HFFc6 (cell line): ENCODE results near the gene ARHGAP11A. TPM values are rescaled to one million over a fixed set of nuclear protein-coding genes. Genes with fewer than 3 reads are reported as not detected.

Source experiments
- DNase-seq: peaks from one replicate; pipeline ENCODE4 v3.0.0-alpha.2; 2018
- H3K27ac Mint-ChIP-seq: 2 replicates; pipeline ENCODE4 v1.8.0; 2020; ENCODE audit warnings: mild to moderate bottlenecking, mixed read lengths
- H3K27me3 Mint-ChIP-seq: 2 replicates; pipeline ENCODE4 v1.8.0; 2021; ENCODE audit warnings: mild to moderate bottlenecking, moderate library complexity, mixed read lengths; ENCODE audit not compliant: insufficient read depth
- H3K36me3 Mint-ChIP-seq: 2 replicates; pipeline ENCODE4 v1.8.0; 2021; ENCODE audit warnings: low read depth, mixed read lengths
- H3K4me1 Mint-ChIP-seq: 2 replicates; pipeline ENCODE4 v1.8.0; 2020; ENCODE audit warnings: low read depth, mixed read lengths
- H3K4me3 Mint-ChIP-seq: 2 replicates; pipeline ENCODE4 v1.8.0; 2020; ENCODE audit warnings: mild to moderate bottlenecking, moderate library complexity, mixed read lengths
- H3K9me3 Mint-ChIP-seq: 2 replicates; pipeline ENCODE4 v1.8.0; 2020; ENCODE audit warnings: mild to moderate bottlenecking, mixed read lengths
- total RNA-seq, 6 experiments: library from RNA; stranded (reverse); fragmentation: NEBNext Ultra II Directional; extraction: Animal tissue kit (Norgen Biotek cat#: 25700); gene quantifications; 2 replicates in 1 of 6; 3 replicates in 5 of 6; pipeline ENCODE4 v1.2.3, GENCODE V29; 2021
- TF ChIP-seq, protein P1 (sequence below): fragments of 200-600 bp; sonication (generic); IDR thresholded peaks from 2 replicates; pipeline ENCODE4 v1.5.0; 2021; ENCODE audit warnings: antibody characterized with exemption, mild to moderate bottlenecking

The ARHGAP11A gene
- total RNA-seq, 6 experiments from 2014 or later, result 24.9 to 95.0 (median 74.6) TPM

DNA sequence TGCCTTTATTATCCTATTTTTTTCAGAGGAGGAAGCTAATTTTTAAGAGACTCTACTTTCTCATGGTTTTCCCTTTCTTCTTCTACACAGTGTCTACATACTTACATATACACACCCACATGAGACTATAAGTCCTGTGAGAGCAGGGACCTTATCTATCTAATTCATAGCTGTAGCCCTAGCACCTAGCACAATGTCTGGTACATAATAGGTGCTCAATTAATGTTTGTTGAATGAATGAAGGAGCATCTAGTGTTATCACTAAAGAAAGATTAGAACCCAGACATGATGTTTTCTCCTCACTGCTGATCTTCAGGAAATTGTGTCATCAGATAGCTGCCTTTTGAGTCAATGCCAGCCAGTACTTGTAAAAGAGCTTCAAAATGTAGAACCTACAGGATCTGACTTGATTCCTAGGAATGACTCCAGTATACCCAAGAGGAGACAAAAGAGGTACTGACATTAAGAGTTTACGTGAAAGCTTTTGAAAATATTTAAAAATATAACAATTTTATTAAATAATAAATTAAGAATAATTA is 28.7 kb downstream of the ARHGAP11A start:
- Mint-ChIP-seq H3K9me3 (no peaks in the 10 kb centered on the region), H3K27me3 (peaks cover 2% of the 10 kb centered on the region; the same call in 1 of the 2 replicates), H3K4me3 (no peak overlapping the region), H3K4me1 (peaks cover 43% of the 10 kb centered on the region), H3K36me3 (peaks cover 17% of the 10 kb centered on the region), H3K27ac (peak overlapping the region; percentile 34)
- peak; percentile 41 for DNase-seq
- TF ChIP-seq, protein P1, sequence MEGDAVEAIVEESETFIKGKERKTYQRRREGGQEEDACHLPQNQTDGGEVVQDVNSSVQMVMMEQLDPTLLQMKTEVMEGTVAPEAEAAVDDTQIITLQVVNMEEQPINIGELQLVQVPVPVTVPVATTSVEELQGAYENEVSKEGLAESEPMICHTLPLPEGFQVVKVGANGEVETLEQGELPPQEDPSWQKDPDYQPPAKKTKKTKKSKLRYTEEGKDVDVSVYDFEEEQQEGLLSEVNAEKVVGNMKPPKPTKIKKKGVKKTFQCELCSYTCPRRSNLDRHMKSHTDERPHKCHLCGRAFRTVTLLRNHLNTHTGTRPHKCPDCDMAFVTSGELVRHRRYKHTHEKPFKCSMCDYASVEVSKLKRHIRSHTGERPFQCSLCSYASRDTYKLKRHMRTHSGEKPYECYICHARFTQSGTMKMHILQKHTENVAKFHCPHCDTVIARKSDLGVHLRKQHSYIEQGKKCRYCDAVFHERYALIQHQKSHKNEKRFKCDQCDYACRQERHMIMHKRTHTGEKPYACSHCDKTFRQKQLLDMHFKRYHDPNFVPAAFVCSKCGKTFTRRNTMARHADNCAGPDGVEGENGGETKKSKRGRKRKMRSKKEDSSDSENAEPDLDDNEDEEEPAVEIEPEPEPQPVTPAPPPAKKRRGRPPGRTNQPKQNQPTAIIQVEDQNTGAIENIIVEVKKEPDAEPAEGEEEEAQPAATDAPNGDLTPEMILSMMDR, result no peak

DNA sequence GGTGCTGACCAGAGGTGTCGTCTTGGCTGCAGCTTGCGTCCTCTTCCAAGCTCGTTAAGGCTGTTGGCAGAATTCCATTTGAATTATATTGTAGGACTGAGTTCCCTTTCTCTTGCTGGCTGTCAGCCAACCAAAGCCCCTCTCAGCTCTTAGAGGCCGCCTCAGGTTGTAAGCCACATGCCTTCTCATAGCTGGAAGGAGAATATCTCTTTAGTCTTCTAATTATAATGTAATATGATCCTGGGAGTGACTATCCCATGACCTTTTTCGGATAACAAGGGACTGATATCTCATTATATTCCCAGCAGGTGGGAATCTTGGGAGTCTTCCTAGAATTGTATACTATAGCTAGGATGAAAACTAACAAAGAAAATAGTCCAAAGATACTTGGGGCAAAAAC is 31.0 kb downstream of the ARHGAP11A start:
- TF ChIP-seq, protein P1, result no peak
- no peak for DNase-seq
- Mint-ChIP-seq H3K4me3 (no peak overlapping the region), H3K36me3 (peaks cover 4% of the 10 kb centered on the region; the same call in 1 of the 2 replicates), H3K4me1 (peaks cover 43% of the 10 kb centered on the region), H3K27me3 (peaks cover 2% of the 10 kb centered on the region; the same call in 1 of the 2 replicates), H3K27ac (no peak overlapping the region), H3K9me3 (no peaks in the 10 kb centered on the region)

DNA sequence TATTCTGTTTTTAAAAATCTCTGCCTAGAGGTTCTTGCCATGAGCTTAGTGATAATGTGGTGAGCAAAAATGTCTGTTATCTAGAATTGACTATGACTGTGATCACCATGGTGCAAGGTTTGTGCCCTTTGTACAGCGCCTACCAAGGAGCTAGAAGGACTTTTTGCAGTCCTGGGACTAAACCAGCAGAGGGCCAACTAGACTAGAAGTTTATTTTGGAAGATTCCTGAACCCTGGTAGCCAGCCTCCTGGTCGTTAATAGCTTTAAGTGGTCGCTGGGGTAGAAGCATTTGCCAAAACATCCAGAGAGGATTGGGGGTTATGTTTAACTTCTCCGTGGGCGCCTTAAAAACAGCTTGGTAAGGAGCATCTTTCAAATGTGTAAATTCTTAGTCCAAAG is 34.0 kb downstream of the ARHGAP11A start:
- H3K4me3 Mint-ChIP-seq, result no peak overlapping the region
- TF ChIP-seq, protein P1, result peak; percentile 74
- H3K36me3 Mint-ChIP-seq, result peaks cover 5% of the 10 kb centered on the region; the same call in 1 of the 2 replicates
- H3K9me3 Mint-ChIP-seq, result no peaks in the 10 kb centered on the region
- H3K4me1 Mint-ChIP-seq, result peaks cover 36% of the 10 kb centered on the region
- no peak overlapping the region; the same call in 1 of the 2 replicates for H3K27ac Mint-ChIP-seq
- no peaks in the 10 kb centered on the region; the same call in 1 of the 2 replicates for H3K27me3 Mint-ChIP-seq
- peak; percentile 32 for DNase-seq

DNA sequence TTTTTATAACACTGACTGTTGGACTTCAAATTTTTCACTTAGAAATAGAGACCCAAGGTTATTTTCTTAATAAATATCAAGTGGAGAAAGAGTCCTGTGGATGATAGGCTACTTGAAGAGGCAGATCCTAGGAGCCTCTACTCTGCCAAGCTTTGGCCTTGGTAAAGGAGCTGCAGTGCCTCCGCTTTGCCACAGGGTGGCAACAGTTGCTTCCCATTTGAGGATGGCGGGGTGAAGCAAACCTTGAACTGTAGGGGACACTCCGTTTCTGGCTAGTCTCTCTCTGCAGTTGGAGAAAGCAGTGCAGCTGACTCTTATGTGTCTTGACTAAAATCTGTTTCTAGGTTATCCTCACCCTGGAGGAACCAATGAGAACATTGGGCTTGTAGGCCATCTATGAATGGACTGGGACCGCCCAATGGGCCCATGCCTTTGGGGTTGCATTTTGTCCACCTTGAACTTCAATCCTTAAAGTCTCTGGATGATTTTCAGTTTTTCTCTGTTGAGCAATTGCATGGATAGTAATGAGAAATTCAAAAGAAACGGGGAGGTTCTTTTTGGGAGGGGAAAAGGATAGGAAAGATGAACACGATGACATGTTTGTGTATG is 36.0 kb downstream of the ARHGAP11A start:
- no peaks in the 10 kb centered on the region for H3K9me3 Mint-ChIP-seq
- peak overlapping the region; percentile 51 for H3K27ac Mint-ChIP-seq

DNA sequence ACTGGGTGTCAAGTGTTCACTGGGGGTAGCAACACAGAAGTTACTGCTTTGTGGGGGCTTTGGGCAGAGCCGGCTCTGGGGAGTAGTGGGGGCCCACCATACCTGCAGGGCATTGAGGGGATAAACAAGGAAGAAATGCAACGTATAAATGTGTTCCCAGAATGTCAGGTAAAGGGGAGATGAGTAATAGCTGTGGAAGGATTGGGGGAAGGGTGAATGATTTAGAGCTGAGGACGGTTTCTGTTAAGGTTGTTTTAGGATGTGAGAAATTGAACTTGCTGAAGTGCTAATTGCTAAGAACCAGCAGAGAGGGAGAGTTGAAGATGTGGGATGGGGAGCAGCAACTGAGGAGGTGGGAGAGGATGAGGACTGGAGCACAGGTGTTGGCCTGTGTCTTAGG is 36.9 kb downstream of the ARHGAP11A start:
- peaks cover 43% of the 10 kb centered on the region for H3K4me1 Mint-ChIP-seq
- TF ChIP-seq, protein P1, result no peak
- peak overlapping the region; percentile 51; the same call in 1 of the 2 replicates for H3K27ac Mint-ChIP-seq
- H3K36me3 Mint-ChIP-seq, result peaks cover 10% of the 10 kb centered on the region; the same call in 1 of the 2 replicates
- DNase-seq, result no peak
- no peaks in the 10 kb centered on the region; the same call in 1 of the 2 replicates for H3K27me3 Mint-ChIP-seq
- no peak overlapping the region for H3K4me3 Mint-ChIP-seq
- H3K9me3 Mint-ChIP-seq, result no peaks in the 10 kb centered on the region

More for the DNA sequence above, 36.0 kb downstream of the ARHGAP11A start:
- DNase-seq, result peak; percentile 64
- Mint-ChIP-seq H3K4me1 (peaks cover 39% of the 10 kb centered on the region), H3K4me3 (no peak overlapping the region), H3K36me3 (peaks cover 10% of the 10 kb centered on the region; the same call in 1 of the 2 replicates), H3K27me3 (no peaks in the 10 kb centered on the region; the same call in 1 of the 2 replicates)
- TF ChIP-seq, protein P1, result peak; percentile 98
